SIG-M5 (cell line): Measurements from ENCODE around the gene FAM53B.

ENCODE experiments used
- DNase-seq: peaks from one replicate; lab custom pipeline; 2025; lab: John Stamatoyannopoulos, UW

The FAM53B gene

DNA sequence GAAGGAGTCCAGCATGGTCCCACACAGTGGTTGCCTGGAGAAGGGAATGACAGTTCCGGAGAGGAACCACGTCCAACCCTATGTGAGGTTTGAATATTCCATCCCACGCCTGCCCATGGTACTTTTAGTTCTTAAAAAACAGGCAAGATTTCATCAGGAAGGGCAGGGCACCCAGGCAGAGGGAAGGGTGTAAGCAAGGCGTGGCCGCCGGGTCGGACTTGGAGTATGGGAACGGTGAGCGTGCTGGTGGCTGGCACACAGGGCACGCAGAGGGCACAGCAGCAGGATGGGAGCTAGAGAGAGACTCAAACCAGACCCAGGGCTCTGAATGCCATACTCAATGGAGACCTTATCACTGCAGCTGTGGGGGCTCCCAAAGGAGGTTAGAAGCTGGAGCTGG is 34.3 kb downstream of the FAM53B start:
- DNase-seq = no peak

DNA sequence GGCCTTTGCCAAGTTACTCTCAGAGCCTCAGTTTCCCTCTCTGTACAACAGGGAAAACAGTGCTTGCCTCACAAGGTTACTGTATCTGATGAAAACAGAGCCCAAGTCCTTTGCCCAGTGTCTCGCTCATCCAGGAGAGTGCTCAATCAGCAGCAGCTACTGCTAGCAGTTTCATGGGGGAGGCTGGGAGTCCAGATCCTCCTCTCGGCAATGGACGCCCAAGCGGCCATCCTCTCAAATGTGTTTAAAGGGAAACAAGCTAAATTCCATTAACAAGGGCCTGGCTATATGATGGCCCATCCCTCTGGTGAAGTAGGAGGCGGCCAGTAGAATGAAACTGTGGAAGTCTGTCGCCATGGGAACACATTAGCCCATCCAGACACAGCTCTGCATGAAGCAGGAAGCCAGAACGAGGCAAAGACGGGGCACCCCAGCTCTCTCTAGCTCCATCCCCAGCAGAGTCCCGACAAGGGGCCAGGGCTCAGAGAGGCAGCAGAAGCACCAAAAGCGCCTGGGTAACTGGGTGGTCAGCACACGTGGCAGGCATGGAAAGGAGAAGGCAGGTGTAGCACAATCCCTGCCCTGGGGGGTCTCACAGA is 35.2 kb downstream of the FAM53B start:
- DNase-seq = no peak

DNA sequence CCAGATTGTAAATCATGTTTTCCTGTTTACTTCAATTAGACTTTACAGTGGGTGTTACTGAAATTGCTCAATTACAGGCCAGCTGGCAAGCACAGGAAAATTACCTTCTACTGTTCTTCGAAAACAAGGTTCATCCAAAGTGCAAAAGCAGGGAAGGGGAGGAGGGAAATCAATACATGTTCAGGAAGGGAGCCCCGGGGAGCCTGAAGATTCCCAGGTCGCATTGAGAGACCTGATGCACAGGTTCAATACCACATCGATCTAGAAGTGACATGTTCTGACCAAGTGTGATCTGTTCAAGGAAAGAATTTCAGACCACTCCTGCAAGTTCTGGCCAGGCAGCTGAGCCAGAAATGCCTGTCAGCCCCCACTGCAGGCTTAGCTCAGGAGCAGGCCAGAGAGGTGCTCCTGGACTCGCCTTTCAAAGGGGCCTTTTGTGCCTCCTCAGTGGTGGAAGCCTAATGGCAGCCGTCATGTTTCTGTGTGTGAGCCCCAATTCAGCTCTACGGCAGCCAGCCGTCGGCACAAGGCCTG is 35.9 kb downstream of the FAM53B start:
- no peak for DNase-seq

DNA sequence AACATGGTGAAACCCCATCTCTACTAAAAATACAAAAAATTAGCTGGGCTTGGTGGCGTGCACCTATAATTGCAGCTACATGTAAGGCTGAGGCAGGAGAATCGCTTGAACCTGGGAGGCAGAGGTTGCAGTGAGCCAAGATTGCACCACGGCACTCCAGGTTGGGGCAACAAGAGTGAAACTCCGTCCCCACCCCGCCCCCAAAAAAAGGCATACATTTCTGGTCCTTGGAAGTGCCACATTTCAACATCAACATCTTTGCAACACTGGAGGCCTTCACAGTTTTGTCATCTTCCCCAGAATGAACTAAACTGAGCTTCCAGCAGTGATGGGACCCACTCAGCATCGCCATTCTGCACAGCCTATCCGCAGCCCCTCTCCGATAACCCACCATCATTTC is 36.6 kb downstream of the FAM53B start:
- no peak for DNase-seq

DNA sequence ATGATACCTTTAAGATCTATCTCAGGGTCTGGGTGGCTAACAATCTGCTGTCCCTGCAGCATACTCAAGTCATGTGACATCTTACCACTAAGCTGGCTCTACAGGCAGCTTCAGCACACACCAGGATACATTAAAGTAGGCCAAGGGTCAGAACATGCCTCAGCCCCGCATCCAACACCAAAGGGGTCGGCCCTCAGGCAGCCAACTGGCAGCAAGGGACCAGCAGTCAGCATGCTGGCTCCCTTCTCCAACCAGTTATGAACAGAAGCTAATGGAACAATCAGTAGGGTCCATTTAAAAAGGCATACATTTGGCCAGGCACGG is 37.1 kb downstream of the FAM53B start:
- no peak for DNase-seq

DNA sequence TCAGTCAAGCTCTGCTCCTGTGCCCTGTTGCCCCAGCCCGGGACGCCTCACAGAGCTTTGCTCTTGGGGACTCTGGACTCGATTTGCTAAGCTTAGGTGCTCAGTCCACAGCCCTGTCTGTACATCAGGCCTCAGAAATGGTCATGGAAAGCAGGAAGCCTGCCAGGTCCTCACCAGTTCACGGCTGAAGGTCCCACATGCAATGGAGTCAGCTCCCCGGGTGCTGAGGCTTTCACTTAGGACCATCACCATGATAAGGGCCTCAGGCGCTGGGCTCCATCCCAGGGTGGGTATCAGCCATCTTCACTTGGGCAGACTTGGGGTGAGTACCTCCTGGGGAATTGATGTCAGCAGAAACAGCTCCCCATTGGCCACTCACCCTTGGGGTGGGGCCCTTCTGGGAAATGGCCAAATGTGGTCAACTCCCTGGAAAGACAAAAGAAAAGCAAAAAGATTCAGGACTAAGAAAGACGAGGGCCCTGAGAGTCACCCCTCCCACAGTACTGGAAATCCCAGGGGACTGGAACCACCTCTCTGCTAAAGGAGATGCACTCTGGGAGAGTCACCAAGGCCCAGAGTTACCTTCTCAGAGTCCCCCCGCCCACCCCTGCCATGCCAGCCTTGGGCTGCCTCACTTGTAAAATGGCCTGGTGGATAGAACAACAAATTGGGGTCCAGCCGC is 37.6 kb downstream of the FAM53B start:
- DNase-seq = no peak

DNA sequence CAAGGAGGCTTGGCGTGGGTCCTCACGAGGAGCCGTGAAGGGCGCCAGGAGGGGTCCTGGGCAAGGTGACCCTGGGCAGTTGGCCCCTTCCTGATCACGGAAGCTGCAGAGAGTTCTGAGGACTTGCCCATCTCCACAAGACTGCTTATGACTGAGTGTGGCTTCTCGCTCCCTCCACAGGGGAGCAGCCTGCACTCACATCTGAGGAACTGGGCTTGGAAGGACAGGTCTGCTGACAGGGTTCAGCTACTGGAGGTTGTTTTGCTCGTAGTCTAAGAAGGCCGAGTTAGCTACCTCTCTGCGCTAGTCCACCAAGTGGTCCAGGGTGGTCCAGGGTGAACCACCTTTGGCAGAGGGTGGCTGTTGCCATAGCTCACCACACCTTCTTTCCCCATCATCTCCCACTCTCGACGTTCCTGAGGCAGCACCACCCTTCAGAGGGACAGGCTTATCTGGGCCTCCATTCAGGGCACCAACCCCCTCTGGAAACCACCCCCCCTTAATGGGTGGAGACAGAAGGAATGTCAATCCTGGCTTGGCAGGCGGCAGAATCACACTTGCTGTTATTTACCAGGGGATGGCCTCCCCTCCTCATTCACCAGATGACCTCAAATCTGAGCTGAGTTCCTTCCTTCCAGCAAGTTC is 38.2 kb downstream of the FAM53B start:
- DNase-seq = no peak

DNA sequence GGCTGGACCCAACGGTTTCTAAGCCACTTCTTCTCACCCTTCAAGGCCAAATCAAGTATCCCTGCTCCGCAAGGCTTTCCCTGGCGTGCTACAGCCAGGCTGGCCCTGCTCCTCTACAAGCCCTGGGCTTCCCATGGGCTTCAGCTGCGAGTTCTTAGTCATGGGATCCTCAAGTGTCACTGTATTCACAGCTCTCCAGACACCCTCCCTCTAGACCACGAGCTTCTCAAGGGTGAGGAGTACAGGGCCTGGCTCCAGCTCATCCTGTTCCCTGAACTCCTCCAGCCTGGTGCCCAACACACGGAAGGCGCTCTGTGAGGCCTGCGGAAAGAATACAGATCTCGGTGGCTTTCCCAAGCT is 38.8 kb downstream of the FAM53B start:
- no peak for DNase-seq

DNA sequence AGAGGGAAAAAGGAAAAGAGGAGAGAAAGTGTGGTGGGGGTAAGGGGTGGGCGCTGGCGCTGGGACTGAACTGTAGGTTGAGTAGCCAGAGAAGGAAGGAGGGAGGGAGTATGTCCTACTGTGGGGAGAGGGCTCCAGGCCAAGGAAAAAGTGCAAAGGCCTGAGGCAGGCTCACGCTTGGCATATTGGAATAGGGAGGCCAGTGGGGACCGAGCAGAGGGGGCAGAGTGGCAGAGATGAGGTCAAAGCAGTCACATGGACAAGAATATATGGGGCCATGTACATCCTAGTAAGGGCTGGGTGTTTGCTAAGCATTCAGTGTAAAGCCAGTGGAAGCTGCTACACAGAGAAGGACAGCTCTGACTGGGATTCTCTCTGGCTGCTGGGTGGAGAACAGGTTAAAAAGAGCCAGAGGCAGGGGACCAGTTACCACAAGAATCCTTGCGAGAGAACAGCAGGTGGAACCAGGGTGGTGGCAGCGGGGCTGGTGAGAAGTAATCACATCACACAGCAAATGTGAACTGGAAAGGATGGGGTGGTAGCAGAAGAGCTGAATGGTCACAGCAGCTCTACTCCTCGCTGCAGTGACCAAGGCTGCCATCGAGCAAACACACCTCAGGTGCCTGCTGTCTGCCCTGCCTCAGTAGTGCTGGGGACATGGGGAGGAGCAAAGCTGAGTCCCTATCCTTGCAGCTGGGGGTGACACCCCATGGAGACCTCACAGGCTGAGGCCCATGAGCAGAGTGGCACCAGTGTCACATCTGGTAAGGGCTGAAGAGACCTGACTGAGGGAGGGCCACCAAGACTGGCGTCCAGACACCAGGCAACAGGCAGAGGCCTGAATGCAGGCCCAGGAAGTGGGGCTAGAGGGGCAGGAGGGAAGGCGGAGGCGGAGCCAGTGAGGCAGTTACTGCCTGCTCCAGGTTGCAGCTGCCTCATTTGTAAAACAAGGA is 39.5 kb downstream of the FAM53B start:
- DNase-seq = no peak

DNA sequence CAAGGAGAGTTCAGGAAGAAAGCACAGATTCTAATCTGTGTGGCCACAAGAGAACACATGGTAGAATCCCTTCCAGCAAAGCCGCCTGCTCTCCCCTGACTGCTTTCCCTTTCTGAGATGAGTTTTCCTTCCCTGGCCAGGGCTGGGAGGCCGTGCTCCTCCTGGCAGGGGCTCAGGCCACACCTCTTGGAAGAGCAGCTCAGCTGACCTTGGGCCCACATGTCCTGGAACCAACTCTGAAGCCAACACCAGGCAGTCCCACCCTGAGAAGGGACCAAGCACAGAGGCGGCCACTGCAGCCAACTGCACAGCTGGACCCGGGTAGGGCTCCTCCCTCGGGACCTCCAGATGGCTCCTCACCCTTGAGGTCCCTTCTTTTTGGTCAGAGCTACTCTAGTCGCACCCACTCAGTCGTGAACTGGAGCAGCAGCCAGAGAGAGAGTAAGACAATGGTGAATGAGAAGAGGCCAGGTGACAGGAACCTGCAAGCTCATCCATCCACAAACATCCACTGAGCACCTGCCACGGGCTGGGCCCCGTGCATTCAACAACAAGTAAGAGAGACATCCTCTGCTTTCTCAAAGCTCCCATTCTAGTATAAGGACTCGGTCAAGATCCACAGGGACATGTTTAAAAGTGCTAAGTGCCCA is 40.3 kb downstream of the FAM53B start:
- no peak for DNase-seq

DNA sequence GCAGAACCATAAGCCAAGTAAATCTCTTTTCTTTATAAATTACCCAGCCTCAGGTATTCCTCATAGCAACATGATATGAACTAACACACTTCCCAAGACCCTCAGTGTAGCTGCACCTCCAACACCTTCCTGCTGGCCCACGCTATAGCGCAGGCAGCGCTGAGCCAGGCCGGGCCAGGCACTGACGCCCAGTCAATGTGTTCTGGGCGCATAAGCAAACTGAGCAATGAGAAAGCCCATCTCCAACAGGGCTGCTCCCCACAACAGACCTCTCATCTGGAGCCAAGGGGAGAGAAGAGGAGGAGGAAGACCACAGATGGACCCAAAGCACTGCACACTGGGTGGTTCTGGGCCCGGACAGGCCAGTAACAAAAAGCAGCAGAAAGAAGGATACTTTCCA is 40.8 kb downstream of the FAM53B start:
- DNase-seq = no peak

DNA sequence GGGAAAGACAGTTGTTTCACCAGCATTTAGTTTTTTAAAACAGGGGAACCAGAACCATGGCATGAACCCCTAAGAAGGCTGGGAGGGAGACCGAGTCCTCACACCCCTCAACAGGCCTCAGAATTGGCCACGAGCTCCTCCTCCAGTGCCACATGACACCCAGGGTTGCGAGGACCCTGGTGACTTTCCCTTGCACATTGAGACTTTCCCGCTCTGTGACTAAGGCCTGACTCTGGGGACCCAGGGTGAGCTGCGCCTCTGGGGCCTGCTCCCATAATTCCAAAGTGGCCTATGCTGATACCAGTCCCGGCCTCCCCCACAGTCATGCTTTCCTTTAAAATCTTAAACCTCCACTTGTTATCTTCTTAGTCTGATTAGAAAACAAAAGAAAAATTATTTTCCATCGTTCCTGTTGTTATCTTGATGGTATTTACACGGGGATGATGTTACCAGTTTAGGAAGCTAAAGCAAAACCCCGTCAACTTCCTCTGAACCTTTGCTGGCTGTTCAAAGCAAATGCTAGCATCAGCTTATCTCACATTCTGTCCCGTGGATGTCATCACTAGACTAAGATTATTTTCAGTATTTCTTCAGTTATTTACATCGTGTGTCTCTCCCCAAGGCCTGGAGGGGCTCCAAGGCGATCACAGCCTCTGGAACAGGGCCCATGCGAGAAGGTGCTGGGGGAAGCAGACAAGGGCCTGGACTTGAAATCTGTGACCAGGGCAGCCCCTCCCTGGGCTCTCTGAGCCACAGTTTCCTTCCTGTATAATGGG is 42.1 kb downstream of the FAM53B start:
- DNase-seq = no peak

DNA sequence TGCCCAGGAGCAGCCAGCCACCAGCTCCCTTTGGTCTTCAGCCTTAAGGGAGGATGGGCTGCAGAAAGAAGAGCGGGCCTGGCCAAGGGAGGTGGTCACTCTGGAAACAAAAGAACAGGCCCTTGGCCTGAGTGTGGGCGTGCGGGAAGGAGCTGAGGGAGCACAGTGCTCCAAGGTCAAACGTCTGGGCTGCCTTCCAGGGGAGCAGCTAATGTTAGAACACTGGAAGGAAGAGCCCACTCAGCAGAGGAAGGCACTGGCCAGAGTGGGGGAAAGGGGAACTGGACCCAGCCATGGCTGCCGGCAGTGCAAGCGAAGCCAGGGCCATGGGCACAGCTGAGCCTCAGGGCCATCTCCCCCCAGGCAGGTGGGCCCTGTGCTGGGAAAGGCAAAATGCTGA is 42.7 kb downstream of the FAM53B start:
- DNase-seq = no peak

DNA sequence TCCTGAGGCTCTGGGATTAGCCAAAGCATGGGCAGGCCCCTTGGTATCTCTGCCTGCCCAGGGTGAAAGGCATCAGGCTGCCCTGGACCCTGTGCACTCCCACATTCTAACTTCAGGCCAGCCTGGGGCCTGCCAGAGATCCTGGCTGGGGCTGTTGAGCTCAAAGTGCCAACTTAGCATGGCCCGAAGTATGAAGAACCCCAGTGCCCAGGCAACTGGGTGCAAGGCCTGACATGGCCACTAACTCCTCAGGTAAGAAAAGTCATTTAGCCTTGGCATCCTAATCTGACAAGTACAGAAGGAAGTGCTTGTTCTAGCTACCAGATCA is 43.2 kb downstream of the FAM53B start:
- DNase-seq = no peak

DNA sequence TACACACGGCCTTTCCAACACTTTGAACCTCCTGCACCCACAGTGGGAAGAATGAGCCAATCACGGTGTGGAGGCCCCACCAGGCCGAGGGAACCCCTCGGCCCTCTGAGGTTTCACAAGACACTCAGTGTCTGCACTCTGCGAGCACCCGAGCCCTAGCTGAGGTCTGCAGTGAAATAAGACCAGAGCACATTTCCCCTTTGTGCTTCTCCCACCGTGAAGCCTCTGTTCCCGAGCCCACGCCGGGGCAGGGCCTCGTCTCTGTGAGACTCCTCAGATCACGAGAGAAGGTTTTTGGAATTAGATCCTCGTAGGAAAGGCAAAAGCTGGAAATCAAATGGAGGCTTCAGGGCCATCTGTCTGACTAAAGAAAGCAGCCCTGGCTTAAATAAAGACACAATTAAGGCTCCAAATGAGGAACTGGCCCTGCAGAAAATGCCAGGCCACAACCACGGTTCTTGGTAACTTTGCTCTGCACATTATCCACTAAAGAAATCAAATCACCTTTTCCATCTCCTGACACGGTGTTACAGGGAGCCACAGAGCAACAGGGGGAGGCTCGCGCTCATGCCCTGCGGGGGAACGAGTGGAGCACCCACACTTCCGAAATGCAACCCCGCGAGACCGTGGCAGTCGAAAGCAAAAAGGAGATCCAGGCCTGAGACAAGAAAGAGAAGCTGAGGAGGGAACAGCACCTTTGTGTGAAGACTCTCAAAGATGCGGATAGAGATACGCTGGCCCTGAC is 43.7 kb downstream of the FAM53B start:
- no peak for DNase-seq

DNA sequence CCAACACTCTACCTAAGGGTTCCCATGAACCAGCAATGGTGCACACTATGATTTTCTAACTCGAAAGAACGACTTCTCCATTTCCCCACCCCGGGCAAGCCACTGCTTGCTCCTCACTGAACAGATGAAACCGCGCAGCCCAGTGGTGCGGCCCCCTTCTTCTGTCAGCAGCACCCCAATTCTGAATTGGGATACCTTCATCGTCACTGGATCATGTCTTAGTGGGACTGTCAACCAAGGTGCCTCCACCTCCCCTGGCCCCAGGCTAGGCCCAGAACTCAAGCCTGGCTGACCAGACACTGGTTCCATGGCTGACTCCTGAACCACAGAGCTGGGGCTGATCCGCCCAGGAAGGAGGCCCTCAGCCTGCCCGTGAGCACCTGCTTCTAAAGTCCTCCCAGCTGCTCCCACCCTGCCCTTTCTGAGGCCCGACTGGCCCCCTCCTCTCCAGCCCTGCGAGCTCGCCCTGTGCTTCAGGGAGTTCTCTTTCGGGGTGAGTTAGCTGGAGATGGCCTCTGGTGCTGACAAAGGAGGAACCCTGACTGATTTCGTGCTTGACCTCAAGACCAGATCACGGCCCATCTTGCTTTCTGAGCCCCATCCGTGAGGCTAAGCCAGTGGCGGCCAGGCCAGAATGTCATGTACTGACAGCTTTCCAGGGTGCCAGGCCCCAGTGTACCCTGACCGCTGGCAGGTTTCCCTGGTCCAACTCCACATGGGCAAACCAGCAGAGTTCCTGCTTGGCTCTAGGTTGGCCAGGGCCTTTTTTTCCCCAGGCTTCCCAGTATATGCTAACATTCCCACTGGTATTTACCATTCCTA is 44.5 kb downstream of the FAM53B start:
- no peak for DNase-seq

DNA sequence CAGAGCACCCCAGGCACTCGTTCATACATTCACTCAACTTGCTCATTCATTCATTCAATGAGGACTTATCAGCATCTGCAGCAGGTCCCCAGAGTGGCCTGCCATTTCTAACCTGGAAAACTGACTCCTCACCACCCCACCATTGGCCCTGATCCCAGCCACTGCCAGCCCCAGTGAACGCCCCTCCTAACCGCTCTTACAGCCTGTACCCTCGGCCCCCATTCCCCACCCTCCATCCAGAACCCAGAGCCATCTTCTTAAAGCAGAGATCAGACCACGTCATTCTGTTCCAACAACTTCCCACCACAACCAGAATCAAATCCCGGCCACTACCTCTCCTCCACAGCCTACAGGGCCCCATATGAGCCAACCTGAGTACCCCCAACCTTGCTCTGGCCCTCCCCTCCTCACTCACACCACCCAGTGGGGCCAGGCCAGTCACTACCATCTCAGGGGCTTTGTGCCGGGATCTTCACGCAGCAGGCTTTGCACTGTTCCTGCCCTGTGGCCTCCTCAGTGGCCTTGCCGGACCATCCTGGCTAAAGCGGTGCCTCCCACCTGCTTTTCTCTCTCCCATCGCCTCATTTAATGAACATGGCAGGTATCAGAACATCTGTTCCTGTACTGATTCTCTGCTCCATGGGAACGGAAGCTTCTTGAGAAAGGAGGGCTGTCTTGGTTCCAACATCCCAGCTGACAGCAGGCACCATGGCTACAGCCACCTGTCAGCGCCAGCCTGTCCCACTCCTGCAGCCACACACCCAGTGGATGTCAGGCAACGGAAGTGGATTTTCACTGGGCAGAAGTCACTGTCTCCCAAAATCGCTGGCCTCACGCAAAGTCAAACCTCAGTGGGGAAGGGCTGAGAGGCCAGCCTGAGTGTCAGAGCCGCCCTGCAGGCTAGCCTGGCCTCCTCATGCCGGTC is 45.4 kb downstream of the FAM53B start:
- DNase-seq = no peak

DNA sequence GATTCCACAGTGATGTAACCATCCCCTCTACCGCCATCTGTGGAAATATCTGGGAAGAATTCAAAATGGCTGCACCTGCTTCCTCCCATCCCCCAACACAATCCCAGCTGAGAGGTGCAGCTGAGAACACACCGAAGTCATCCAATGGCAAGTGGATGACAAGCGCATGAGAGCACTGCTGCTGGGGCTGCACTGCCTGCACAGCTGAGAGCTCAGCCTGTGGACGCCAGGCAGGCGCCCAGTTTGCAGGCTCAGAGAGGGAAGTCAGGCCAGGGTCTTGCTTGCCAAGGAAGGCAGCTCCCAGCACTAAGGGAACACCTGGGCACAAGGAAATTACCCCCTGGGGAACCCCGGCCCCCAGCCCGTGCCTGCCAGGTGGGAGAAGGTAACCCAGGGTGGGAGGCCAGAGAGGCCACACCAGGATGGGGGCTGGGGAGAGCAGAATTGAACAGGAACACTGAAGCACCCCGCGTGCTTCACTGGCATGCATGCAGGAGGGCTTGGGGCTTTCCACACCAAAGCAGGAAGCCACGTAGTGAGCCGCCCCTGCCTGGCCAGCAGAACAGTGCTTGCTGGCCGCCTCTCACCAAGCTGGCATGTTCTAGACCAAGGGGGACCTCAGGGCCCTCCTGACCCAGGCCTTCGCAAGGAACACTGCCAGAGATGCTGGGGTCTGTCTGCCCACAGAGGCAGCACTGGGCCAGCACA is 46.2 kb downstream of the FAM53B start:
- no peak for DNase-seq
